Suprapubic skin (tissue), 4 donors: ENCODE measurements around the gene IFT81.

Experiments used
- EP300 ChIP-seq: sonication (generic); formaldehyde crosslinking; IDR thresholded peaks from one replicate; pipeline ENCODE4 v1.6.1; 2017; ENCODE audit warnings: antibody characterized with exemption
- POLR2A ChIP-seq, 2 donors: fragments of 450-650 bp; IDR thresholded peaks; one replicate each; pipeline ENCODE4 v1.6.1; 2017; ENCODE audit warnings: antibody characterized with exemption in 2 of 2, mild to moderate bottlenecking in 2 of 2, moderate library complexity in 2 of 2
- POLR2AphosphoS5 ChIP-seq, 3 donors: sonication (generic); formaldehyde crosslinking; IDR thresholded peaks; one replicate each; pipeline ENCODE4 v1.6.1; 2017; ENCODE audit warnings: antibody characterized with exemption in 3 of 3
- TF ChIP-seq, protein P1 (sequence below), 2 donors: fragments of 200-600 bp in 1 of 2; fragments of 450-650 bp in 1 of 2; sonication (generic) in 1 of 2; IDR thresholded peaks; one replicate each; pipeline ENCODE4 v1.5.1; 2016 to 2019; ENCODE audit warnings: antibody characterized with exemption in 2 of 2, mild to moderate bottlenecking in 1 of 2, moderate library complexity in 1 of 2

DNA sequence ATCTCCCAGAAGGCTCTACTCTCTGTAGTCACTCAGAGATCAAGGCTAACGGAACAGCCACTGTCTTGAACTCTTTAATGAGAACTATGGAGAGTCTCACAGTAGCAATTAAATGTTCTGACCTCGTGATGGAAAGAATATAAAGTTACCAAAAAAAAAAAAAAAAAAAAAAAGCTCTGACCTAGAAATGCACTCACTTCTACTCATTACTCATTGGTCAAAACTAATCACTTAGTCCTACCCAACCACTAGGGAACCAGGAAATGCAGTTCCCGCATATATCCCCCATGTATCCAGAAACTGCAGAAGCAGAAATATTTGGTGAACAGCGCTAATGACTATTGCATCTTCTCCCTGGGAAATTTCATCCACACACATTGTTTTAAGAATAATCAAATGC lies 46.4 kb upstream of the IFT81 start:
- no peak for TF ChIP-seq EP300
- TF ChIP-seq, protein P1, sequence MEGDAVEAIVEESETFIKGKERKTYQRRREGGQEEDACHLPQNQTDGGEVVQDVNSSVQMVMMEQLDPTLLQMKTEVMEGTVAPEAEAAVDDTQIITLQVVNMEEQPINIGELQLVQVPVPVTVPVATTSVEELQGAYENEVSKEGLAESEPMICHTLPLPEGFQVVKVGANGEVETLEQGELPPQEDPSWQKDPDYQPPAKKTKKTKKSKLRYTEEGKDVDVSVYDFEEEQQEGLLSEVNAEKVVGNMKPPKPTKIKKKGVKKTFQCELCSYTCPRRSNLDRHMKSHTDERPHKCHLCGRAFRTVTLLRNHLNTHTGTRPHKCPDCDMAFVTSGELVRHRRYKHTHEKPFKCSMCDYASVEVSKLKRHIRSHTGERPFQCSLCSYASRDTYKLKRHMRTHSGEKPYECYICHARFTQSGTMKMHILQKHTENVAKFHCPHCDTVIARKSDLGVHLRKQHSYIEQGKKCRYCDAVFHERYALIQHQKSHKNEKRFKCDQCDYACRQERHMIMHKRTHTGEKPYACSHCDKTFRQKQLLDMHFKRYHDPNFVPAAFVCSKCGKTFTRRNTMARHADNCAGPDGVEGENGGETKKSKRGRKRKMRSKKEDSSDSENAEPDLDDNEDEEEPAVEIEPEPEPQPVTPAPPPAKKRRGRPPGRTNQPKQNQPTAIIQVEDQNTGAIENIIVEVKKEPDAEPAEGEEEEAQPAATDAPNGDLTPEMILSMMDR (IDR thresholded peaks at IDR 0.05) = no peak
- no peak for TF ChIP-seq POLR2AphosphoS5 (IDR thresholded peaks at IDR 0.05)
- TF ChIP-seq POLR2A (IDR thresholded peaks at IDR 0.05) = no peak
